ENCODE results near the gene ZNF791.

DNA sequence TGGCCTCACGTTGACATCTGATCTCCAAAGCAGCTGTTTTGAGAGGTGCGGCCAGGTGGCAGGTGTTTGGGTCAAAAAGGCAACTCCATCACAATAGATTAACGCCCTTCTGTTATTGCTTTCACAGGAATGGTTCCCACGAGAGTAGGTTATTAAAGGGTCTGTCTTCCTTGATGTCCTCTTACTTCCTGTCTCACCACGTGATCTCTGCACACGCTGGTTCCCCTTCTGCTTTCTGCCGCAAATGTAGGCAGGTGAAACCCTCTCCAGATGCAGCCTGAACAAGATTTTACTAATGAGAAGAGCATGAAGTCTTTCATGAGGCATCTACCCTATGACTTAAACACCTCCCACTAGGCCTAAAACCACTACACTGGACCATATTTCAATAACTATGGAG lies 36.7 kb upstream of the ZNF791 start:
- TF ChIP-seq CTCF (IDR thresholded peaks at IDR 0.05; ENCODE audit: poor library complexity, severe bottlenecking) (no peak), RAD21 (conservative IDR thresholded peaks at IDR 0.05) (no peak)

Data from neural cell (in vitro differentiated cells).